SH-SY5Y (cell line): ENCODE data around the gene H2AZ2.

Experiments
- GATA2 ChIP-seq: IDR thresholded peaks from 2 replicates; pipeline ENCODE4 v1.6.1; 2011; ENCODE audit warnings: mild to moderate bottlenecking, low read depth, low read length
- GATA3 ChIP-seq: IDR thresholded peaks from 2 replicates; pipeline ENCODE4 v1.6.1; 2011; ENCODE audit warnings: low read depth, mild to moderate bottlenecking, low read length, moderate library complexity

DNA sequence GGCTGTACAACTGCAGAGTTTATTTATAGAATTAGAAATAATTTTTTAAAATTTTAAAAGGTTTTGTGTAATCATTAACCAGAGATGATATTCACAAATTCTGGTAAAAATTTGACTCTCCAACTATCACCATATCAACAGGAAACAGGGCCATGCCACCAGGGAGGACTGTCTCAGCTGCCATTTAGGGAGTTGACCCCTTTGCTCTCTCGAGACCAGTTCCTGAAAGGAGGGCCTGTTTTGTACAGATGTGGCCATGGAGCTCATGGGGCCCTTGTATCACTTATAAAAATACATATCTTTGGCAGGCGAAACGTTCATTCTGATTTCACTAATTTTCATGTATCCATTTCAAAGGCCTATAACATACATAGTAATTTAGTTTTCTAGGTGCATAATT is 20.3 kb downstream of the H2AZ2 start:
- TF ChIP-seq GATA2 (no peak), GATA3 (no peak)
